ENCODE measurements around the gene RSU1. TPM values are rescaled to one million over a fixed set of nuclear protein-coding genes. Genes with fewer than 3 reads are reported as not detected.
A peak's percentile ranks its signal among the peaks of the same experiment; 100 is the strongest.

The RSU1 gene
- total RNA-seq (2013; cell fraction: nucleolus; rRNA removed) = 18.1 and 22.4 TPM in 2 replicates
- total RNA-seq (2014; rRNA removed) (49.2 and 58.1 TPM in 2 replicates), total RNA-seq (2014; rRNA removed; fragmentation: Illumina TruSeq; extraction: Trizol) (56.1 and 62.5 TPM in 2 replicates), total RNA-seq (2021) (51.4 and 54.2 TPM in 2 replicates), polyA plus RNA-seq (2011; rRNA removed) (79.5 and 81.9 TPM in 2 replicates), polyA plus RNA-seq (2014; fragmentation: Illumina TruSeq; extraction: Trizol) (117 and 139 TPM in 2 replicates), polyA plus RNA-seq (2014; fragmentation: Nextera tagmentation; extraction: Ambion mirVana) (100 to 1,000 TPM in 1 of 2 experiments, 10 to 100 TPM in 1; 80.7 to 139 TPM), polyA plus RNA-seq (2014; rRNA removed) (67.6 and 78.1 TPM in 2 replicates), polyA plus RNA-seq (2016; fragmentation: Nextera tagmentation; extraction: Ambion mirVana) (100 to 1,000 TPM; 105 to 108 TPM), polyA minus RNA-seq (2011; rRNA and poly(A)+ RNA removed) (42.9 and 53.7 TPM in 2 replicates), Bru-seq, nascent RNA (percentile 61 among the genes with signal in this experiment), BruChase-seq, experiment 1, labeled RNA remaining after a 6-hour chase (percentile 62 among the genes with signal in this experiment), BruChase-seq, experiment 2, labeled RNA remaining after a 2-hour chase (percentile 63 among the genes with signal in this experiment)
- 11.1 TPM for polyA plus RNA-seq (2011; ENCODE audit: low read depth)
- 78.0 and 82.3 TPM in 2 replicates for polyA plus RNA-seq (2011; cell fraction: cytosol; rRNA removed)
- polyA plus RNA-seq (2011; cell fraction: nucleus; rRNA removed) = 26.6 and 31.5 TPM in 2 replicates
- polyA plus RNA-seq (2012) = 19.5 and 22.2 TPM in 2 replicates
- polyA minus RNA-seq (2011; cell fraction: cytosol; rRNA and poly(A)+ RNA removed) = 14.8 and 25.7 TPM in 2 replicates
- 8.6 and 13.8 TPM in 2 replicates for polyA minus RNA-seq (2011; cell fraction: nucleus; rRNA and poly(A)+ RNA removed)
- long read RNA-seq, experiment 1, transcript RSU1-205 (8 exons, 3,639 nt) = minor isoform, 9 of 100 reads
- long read RNA-seq, experiment 1, transcript RSU1-201 (9 exons, 3,834 nt) = major isoform, 78 of 100 reads
- long read RNA-seq, experiment 1, partial matches to known transcripts = 3 of 100 reads
- long read RNA-seq, experiment 1, other reads (novel, unspliced or antisense) = 8 of 100 reads
- long read RNA-seq, experiment 2, transcript RSU1-203 (8 exons, 3,919 nt) = minor isoform, 11 of 234 reads
- long read RNA-seq, experiment 2, transcript RSU1-205 (8 exons, 3,639 nt) = minor isoform, 23 of 234 reads
- long read RNA-seq, experiment 2, transcript RSU1-201 (9 exons, 3,834 nt) = major isoform, 161 of 234 reads
- long read RNA-seq, experiment 2, partial matches to known transcripts = 14 of 234 reads
- long read RNA-seq, experiment 2, other reads (novel, unspliced or antisense) = 25 of 234 reads

- ChIA-PET POLR2A (interaction anchor here (0.8 to 1.4 kb wide), 6 partner anchors 8 to 412 kb away, joined by 3 to 5 read pairs (median 4); no protein-coding TSS in a partner anchor), RAD21 (ENCODE audit: unreplicated experiment) (interaction anchor here (0.6 to 1.5 kb wide), 10 partner anchors 8 to 956 kb away, joined by 3 to 6 read pairs (median 4); partner anchors contain the start of genes PTER and TRDMT1), SMC1A (ENCODE audit: uncharacterized antibody, unreplicated experiment) (interaction anchor here (0.6 to 2.8 kb wide), 9 partner anchors 9 to 440 kb away, joined by 3 to 11 read pairs (median 3); no protein-coding TSS in a partner anchor), CTCF (interaction anchor here (0.7 to 1.5 kb wide), 7 partner anchors 8 to 270 kb away, joined by 3 to 12 read pairs (median 5); no protein-coding TSS in a partner anchor)
- ATAC-seq = peak; percentile 97
- Histone ChIP-seq H2AFZ (ENCODE audit: control insufficient read depth, low read depth, low read length) (peak within 1 kb of the TSS; percentile 99), H3K4me2 (ENCODE audit: control insufficient read depth, insufficient read depth) (peak within 1 kb of the TSS; percentile 85), H3K79me2 (ENCODE audit: control insufficient read depth, insufficient read depth, low read length) (peaks cover 19% of the 10 kb centered on the region), H3K9ac (ENCODE audit: control insufficient read depth, insufficient read depth, low read length) (peak within 1 kb of the TSS; percentile 83), H3K27ac (ENCODE audit: control insufficient read depth, insufficient read depth) (peak within 1 kb of the TSS; percentile 78), H3K27me3 (replicated peaks in 1 of 2; ENCODE audit: control insufficient read depth in 2 of 2, insufficient read depth in 2 of 2, low read length in 1 of 2) (no peaks in the 10 kb centered on the region; a peak in 1 of 4 replicates), H3K9me3 (replicated peaks; ENCODE audit: control insufficient read depth, insufficient read depth, low read length) (no peaks in the 10 kb centered on the region; the same call in 2 of the 3 replicates), H3K4me1 (ENCODE audit: control insufficient read depth, insufficient read depth, low read length) (no peaks in the 10 kb centered on the region), H3K4me3 (peak within 1 kb of the TSS; percentile 85), H4K20me1 (ENCODE audit: control insufficient read depth, insufficient read depth) (no peaks in the 10 kb centered on the region; the same call in 1 of the 2 replicates), H3K36me3 (ENCODE audit: control insufficient read depth in 2 of 2, insufficient read depth in 2 of 2, low read length in 1 of 2) (no peaks in the 10 kb centered on the region)
- FAIRE-seq = peak; percentile 99
- intact Hi-C loops (cut with micrococcal nuclease; ENCODE audit: unreplicated experiment) = loop anchor here (5.0 kb wide), 2 partner anchors 380 to 415 kb away; partner anchors contain the start of gene PTER
- no TSS peak for BruUV-seq (replicated peaks)
- peak; percentile 98 for DNase-seq (ENCODE audit: low read depth, low spot score)
- in situ Hi-C loops (cut with MboI) = loop anchor here (25.0 kb wide), 1 partner anchor 1845 kb away; the partner anchor contains the start of genes ARL5B and NSUN6
- WGBS (ENCODE audit: insufficient coverage, insufficient replicate concordance, low lambda C conversion rate, missing lambda C conversion rate) = under 1% methylated on average over 65 of the region's 65 CpGs
- TF ChIP-seq TCF12 (IDR thresholded peaks at IDR 0.05; ENCODE audit: low read depth, low read length) = peak; percentile 83
- no peak for TF ChIP-seq HDAC2 (IDR thresholded peaks at IDR 0.05)
- no peak for TF ChIP-seq ZNF274 (IDR thresholded peaks at IDR 0.05; ENCODE audit: insufficient read depth, insufficient read length)
- TF ChIP-seq IRF3 (IDR thresholded peaks at IDR 0.05) = no peak
- TF ChIP-seq MXI1 (IDR thresholded peaks at IDR 0.05; ENCODE audit: low read depth, low read length) = no peak
- TF ChIP-seq JUNB (IDR thresholded peaks at IDR 0.05) = no peak
- peak; percentile 61; the same call in 1 of the 2 replicates for TF ChIP-seq RELB (IDR thresholded peaks at IDR 0.05; ENCODE audit: low read depth)
- 0 out of 2 replicates have a peak, but pooled peaks have one; percentile 19 for TF ChIP-seq NR2F1 (conservative IDR thresholded peaks at IDR 0.05)
- TF ChIP-seq ZSCAN29 (IDR thresholded peaks at IDR 0.05) = no peak
- no peak for TF ChIP-seq ETV6 (conservative IDR thresholded peaks at IDR 0.05 in 1 of 2, IDR thresholded peaks at IDR 0.05 in 1 of 2; ENCODE audit: borderline replicate concordance in 1 of 2, low read depth in 1 of 2)
- no peak for TF ChIP-seq ZNF24 (IDR thresholded peaks at IDR 0.05)
- TF ChIP-seq STAT1 (conservative IDR thresholded peaks at IDR 0.05) = no peak
- no peak for TF ChIP-seq NR2C2 (IDR thresholded peaks at IDR 0.05; ENCODE audit: borderline replicate concordance, control insufficient read depth, insufficient read length, low read depth)
Measured at GRCh38 chr10:16817125-16818019, at the start of gene RSU1. TSS of gene RSU1 (minus strand) at chr10:16817424. CDS start at chr10:16817081, 343 bp downstream.
